Lower lobe of right lung (tissue), 2 donors: ENCODE measurements around the gene OAS1. TPM values are rescaled to one million over a fixed set of nuclear protein-coding genes. Genes with fewer than 3 reads are reported as not detected.
"Not testable (repeated sequence)": the region's sequence is repeated elsewhere in the genome, so short reads cannot be mapped to it uniquely, and the experiment has no call there.

Experiments
- ATAC-seq, 2 donors: fragments of 200-7000 bp; cut with Tn5 transposase; one replicate each; pipeline ENCODE4 v1.9.1; 2020 to 2022; ENCODE audit warnings: mild to moderate bottlenecking in 2 of 2, moderate library complexity in 2 of 2
- DNase-seq: peaks from one replicate; pipeline ENCODE4 v3.0.0-alpha.2; 2020
- H3K27ac ChIP-seq: fragments of 200-600 bp; one replicate; pipeline ENCODE4 v1.8.0; 2022
- H3K27me3 ChIP-seq: fragments of 200-600 bp; one replicate; pipeline ENCODE4 v1.8.0; 2022; ENCODE audit warnings: low read depth
- H3K36me3 ChIP-seq: fragments of 200-600 bp; one replicate; pipeline ENCODE4 v1.8.0; 2022; ENCODE audit warnings: mild to moderate bottlenecking
- H3K4me1 ChIP-seq: fragments of 200-600 bp; one replicate; pipeline ENCODE4 v1.8.0; 2022
- H3K4me3 ChIP-seq: fragments of 200-600 bp; one replicate; pipeline ENCODE4 v1.8.0; 2022; ENCODE audit warnings: mild to moderate bottlenecking
- H3K9me3 ChIP-seq: fragments of 200-600 bp; one replicate; pipeline ENCODE4 v1.8.0; 2022
- intact Hi-C: fragments of 100-400 bp; cut with DNase I; formaldehyde crosslinking; loops from one replicate; pipeline ENCODE4 v1.11.0; 2022
- total RNA-seq: library from RNA; stranded (reverse); fragmentation: NEBNext Ultra II Directional; extraction: Animal tissue kit (Norgen Biotek cat#: 25700); gene quantifications from one replicate; pipeline ENCODE4 v1.2.1, GENCODE V29; 2021
- TF ChIP-seq, protein P1 (sequence below): fragments of 200-600 bp; IDR thresholded peaks from one replicate; pipeline ENCODE4 v1.8.0; 2022; ENCODE audit warnings: antibody characterized with exemption, mild to moderate bottlenecking
- donor health status: DM: no; HTN: yes; CAD: no; lungs with severe emphysema.

Gene OAS1
- total RNA-seq, 1 donor from 2014 or later, result 112 TPM

DNA sequence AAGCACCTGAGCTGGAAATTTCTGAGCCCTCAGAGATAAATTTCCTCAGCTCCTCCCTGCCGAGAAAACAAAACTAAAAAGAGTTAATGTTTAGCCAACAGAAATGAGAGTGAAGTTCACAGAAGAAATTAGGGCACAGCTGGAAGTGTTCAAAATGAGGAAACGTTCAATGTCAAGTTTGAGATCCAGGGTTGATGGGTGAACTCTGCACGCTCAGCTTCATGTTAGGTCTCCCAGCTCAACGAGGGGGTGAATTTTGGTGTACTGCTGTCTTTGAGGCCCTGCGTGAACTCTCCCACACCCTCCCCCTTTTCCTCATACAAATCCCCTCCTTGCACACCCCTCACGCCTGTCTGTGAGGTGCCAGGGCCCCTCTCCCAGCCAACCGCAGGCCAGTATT, 18.2 kb downstream of the OAS1 start:
- TF ChIP-seq, protein P1, sequence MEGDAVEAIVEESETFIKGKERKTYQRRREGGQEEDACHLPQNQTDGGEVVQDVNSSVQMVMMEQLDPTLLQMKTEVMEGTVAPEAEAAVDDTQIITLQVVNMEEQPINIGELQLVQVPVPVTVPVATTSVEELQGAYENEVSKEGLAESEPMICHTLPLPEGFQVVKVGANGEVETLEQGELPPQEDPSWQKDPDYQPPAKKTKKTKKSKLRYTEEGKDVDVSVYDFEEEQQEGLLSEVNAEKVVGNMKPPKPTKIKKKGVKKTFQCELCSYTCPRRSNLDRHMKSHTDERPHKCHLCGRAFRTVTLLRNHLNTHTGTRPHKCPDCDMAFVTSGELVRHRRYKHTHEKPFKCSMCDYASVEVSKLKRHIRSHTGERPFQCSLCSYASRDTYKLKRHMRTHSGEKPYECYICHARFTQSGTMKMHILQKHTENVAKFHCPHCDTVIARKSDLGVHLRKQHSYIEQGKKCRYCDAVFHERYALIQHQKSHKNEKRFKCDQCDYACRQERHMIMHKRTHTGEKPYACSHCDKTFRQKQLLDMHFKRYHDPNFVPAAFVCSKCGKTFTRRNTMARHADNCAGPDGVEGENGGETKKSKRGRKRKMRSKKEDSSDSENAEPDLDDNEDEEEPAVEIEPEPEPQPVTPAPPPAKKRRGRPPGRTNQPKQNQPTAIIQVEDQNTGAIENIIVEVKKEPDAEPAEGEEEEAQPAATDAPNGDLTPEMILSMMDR, result no peak
- Histone ChIP-seq H3K9me3 (no peaks in the 10 kb centered on the region), H3K4me3 (no peak overlapping the region), H3K4me1 (no peaks in the 10 kb centered on the region), H3K27me3 (no peaks in the 10 kb centered on the region), H3K36me3 (peaks cover 17% of the 10 kb centered on the region), H3K27ac (no peak overlapping the region)
- no peak for ATAC-seq
- no peak for DNase-seq
- intact Hi-C loops, result no loop called here

DNA sequence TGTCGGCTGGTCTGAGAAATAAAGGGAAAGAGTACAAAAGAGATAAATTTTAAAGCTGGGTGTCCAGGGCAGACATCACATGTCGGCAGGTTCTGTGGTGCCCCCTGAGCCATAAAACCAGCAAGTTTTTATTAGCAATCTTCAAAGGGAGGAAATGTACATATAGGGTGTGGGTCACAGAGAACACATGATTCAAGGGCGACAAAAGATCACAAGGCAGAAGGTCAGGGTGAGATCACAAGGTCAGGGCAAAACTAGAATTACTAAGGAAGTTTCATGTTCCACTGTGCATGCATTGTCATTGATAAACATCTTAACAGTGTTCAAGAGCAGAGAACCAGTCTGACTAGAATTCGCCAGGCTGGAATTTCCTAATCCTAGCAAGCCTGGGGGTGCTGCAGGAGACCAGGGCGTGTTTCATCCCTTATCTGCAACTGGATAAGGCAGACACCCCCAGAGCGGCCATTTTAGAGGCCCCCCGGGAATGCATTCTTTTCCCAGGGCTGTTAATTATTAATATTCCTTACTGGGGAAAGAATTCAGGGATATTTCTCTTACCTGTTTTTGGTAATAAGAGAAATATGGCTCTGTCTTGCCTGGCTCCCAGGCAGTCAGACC, 19.8 kb downstream of the OAS1 start:
- intact Hi-C loops, H3K9me3 ChIP-seq, ATAC-seq, H3K36me3 ChIP-seq, H3K4me3 ChIP-seq, H3K27ac ChIP-seq, DNase-seq, H3K4me1 ChIP-seq, H3K27me3 ChIP-seq: not testable (repeated sequence)

DNA sequence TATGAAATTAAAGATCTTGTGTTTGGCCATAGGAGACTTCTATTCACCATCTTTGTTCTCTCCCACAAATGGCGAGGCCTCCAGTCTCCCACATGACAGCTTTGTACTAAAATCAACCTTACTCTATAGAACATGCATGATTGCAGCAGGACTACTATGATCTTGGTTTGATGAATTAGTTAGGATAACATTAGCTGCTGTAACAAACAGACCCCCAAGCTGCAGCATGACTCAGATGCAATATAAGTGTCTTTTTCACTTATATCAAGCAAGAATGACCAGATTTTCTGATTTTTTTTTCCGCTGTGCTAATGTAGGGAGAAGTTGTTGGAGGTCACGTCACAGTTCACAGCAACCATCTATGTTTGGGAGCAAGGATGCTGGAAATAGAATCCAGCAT, 20.7 kb downstream of the OAS1 start:
- H3K4me1 ChIP-seq, result no peaks in the 10 kb centered on the region
- no peak overlapping the region for H3K27ac ChIP-seq
- H3K4me3 ChIP-seq, result no peak overlapping the region
- ATAC-seq (no peak), DNase-seq (no peak)
- TF ChIP-seq, protein P1, result no peak
- intact Hi-C loops, result no loop called here
- H3K9me3 ChIP-seq, result no peaks in the 10 kb centered on the region
- no peaks in the 10 kb centered on the region for H3K27me3 ChIP-seq
- no peaks in the 10 kb centered on the region for H3K36me3 ChIP-seq

DNA sequence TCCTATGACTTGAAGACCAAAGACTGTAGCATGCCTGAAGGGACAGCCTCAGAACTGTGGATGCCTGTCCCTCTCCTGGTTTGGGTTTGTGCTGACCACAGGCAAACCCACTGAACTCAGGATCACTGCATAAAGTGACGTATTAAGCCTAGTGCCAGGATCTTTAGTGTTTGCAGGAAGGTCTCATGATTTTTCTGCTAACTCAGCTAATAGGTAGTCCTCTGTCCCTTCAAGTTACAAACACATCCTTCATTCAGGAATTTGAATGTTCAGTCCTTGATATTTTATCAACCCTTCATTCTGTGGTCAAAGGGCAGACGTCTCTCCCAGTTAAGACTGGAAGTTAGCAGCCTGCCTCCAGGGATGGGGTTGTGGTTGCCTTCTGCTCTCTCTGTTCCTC, 21.2 kb downstream of the OAS1 start:
- Histone ChIP-seq H3K9me3 (no peaks in the 10 kb centered on the region), H3K27me3 (no peaks in the 10 kb centered on the region), H3K36me3 (no peaks in the 10 kb centered on the region), H3K4me3 (no peak overlapping the region), H3K27ac (no peak overlapping the region), H3K4me1 (no peaks in the 10 kb centered on the region)
- TF ChIP-seq, protein P1, result no peak
- intact Hi-C loops, result no loop called here
- no peak for ATAC-seq
- no peak for DNase-seq

DNA sequence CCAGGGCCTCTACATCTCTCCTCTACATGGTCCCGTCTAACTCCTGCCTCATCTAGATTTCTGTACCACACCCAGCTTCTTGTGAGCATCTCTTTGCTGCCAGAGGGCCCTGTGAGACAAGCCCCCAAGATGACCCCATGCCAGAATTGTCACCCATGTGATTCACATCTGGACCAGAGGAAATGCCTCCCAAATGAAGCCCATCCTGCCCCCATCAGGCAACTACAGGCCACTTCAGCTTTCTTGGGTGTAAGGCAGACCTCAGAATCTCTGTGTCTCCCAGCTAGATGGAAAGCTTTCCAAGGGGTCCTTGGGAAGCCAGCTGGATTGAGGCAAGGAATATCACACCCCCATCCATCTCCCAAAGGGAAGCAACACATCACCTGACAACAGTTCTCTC, 22.2 kb downstream of the OAS1 start:
- no peaks in the 10 kb centered on the region for H3K36me3 ChIP-seq
- ATAC-seq (no peak), DNase-seq (no peak)
- no peaks in the 10 kb centered on the region for H3K4me1 ChIP-seq
- no peak overlapping the region for H3K4me3 ChIP-seq
- TF ChIP-seq, protein P1, result no peak
- intact Hi-C loops, result no loop called here
- no peak overlapping the region for H3K27ac ChIP-seq
- no peaks in the 10 kb centered on the region for H3K27me3 ChIP-seq
- no peaks in the 10 kb centered on the region for H3K9me3 ChIP-seq

DNA sequence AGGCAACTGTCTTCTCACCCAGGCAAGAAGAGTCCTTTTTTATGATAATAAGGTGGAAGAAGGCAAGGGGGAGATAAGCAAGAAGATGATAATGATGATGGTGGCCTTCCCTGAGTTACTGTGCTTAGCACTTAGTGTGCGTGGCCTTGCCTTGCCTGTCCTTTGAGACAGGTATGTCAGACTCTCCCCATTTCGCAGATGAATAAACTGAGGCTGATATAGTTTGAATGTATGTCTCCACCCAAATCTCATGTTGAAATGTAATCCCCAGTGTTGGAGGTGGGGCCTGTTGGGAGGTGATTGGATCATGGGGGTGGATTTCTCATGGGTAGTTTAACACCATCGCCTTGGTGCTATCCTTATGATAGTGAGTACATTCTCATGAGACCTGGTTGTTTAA, 23.0 kb downstream of the OAS1 start:
- intact Hi-C loops, result no loop called here
- no peaks in the 10 kb centered on the region for H3K36me3 ChIP-seq
- no peak overlapping the region for H3K4me3 ChIP-seq
- no peak for DNase-seq
- H3K27me3 ChIP-seq, result no peaks in the 10 kb centered on the region
- H3K9me3 ChIP-seq, result no peaks in the 10 kb centered on the region
- no peak overlapping the region for H3K27ac ChIP-seq
- TF ChIP-seq, protein P1, result no peak
- H3K4me1 ChIP-seq, result no peaks in the 10 kb centered on the region
- no peak for ATAC-seq
